ENCODE data around the gene CACNA1H.

Gene CACNA1H

DNA sequence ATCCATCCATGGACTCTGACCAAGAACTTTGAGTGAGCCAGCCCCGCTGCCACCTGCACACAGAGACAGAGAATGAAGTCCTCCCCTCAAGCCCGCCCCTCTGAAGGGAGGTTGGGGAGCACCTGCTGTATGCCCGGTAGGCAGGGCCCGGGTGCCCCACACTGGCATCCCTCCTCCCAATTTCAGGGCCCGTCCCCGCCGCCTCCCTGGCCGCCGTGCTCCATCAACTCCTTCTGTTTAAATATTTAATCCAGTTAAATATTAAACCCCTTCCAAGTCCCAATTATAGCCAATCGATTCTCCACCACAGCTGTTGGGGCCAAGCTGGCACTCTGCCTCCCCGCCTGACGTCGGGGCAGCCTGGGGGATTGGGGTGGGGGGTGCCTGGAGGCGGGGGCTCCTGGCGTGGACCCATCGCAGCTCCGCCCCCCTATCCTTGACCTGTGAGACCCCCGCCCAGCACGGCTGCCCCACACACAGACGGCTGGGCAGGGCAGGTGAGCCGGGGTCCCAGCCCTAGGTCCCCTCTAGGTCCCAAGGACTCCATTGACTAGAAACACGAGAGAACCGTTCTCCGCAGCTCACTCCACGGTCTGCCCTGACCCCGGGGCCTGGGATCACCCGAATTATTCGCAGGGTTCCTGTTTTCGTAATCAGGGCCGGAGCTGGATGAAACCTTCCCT lies 18.0 kb upstream of the CACNA1H start:
- TF ChIP-seq ZFX (IDR thresholded peaks at IDR 0.05; ENCODE audit: borderline replicate concordance) (no peak), CTCF (IDR thresholded peaks at IDR 0.05) (no peak)
- no peak overlapping the region for H3K27ac ChIP-seq

DNA sequence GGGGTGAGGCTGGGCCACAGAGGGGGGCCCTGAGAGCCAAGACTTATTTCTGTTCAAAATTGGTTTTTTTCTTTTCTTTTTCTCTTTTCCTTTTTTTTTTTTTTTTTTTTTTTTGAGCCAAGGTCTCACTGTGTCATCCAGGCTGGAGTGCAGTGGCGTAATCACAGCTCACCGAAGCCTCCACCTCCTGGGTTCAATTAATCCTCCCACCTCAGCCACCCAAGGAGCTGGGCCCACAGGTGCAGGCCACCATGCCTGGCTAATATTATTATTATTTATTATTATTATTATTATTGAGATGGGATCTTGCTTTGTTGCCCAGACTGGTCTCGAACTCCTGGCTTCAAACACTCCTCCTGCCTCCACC lies 17.5 kb upstream of the CACNA1H start:
- no peak overlapping the region for H3K27ac ChIP-seq
- TF ChIP-seq CTCF (IDR thresholded peaks at IDR 0.05) (no peak), ZFX (IDR thresholded peaks at IDR 0.05; ENCODE audit: borderline replicate concordance) (no peak)

- TF ChIP-seq ZFX (IDR thresholded peaks at IDR 0.05; ENCODE audit: borderline replicate concordance) (no peak), CTCF (IDR thresholded peaks at IDR 0.05) (no peak)
- H3K27ac ChIP-seq, result no peak overlapping the region
Observed at GRCh38 chr16:1137604-1138003, 15.3 kb upstream of the CACNA1H start.

- H3K27ac ChIP-seq, result no peak overlapping the region
- no peak for TF ChIP-seq CTCF (IDR thresholded peaks at IDR 0.05)
- TF ChIP-seq ZFX (IDR thresholded peaks at IDR 0.05; ENCODE audit: borderline replicate concordance), result no peak
Observed at GRCh38 chr16:1140582-1141162, 12.2 kb upstream of the CACNA1H start.

GRCh38 chr16:1141191-1141590 lies 11.7 kb upstream of the CACNA1H start:
- TF ChIP-seq CTCF (IDR thresholded peaks at IDR 0.05), result no peak
- TF ChIP-seq ZFX (IDR thresholded peaks at IDR 0.05; ENCODE audit: borderline replicate concordance), result no peak
- no peak overlapping the region for H3K27ac ChIP-seq

- TF ChIP-seq ZFX (IDR thresholded peaks at IDR 0.05; ENCODE audit: borderline replicate concordance) (no peak), CTCF (IDR thresholded peaks at IDR 0.05) (no peak)
Observed at GRCh38 chr16:1141716-1142115, 11.2 kb upstream of the CACNA1H start.

GRCh38 chr16:1142911-1143310 lies 10.0 kb upstream of the CACNA1H start:
- TF ChIP-seq CTCF (IDR thresholded peaks at IDR 0.05) (no peak), ZFX (IDR thresholded peaks at IDR 0.05; ENCODE audit: borderline replicate concordance) (no peak)
- H3K27ac ChIP-seq, result no peak overlapping the region

More at GRCh38 chr16:1141716-1142115, 11.2 kb upstream of the CACNA1H start:
- H3K27ac ChIP-seq, result no peak overlapping the region
